Measurements from ENCODE around the gene RABEP2. TPM values are rescaled to one million over a fixed set of nuclear protein-coding genes. Genes with fewer than 3 reads are reported as not detected.

Gene RABEP2
- total and polyA plus RNA-seq, 9 of the 15 experiments (the other 6 are each of a cell fraction or from before 2014, with no cell fraction given), result 0.15 to 13.4 (median 3.5) TPM

GRCh38 chr16:28879261-28879840 is 45.7 kb downstream of the RABEP2 start (continued):
- no peak for TF ChIP-seq ZZZ3 (IDR thresholded peaks at IDR 0.05)
- TF ChIP-seq SUPT5H (IDR thresholded peaks at IDR 0.05), result 0 out of 2 replicates have a peak, but pooled peaks have one; percentile 65

- H3K79me2 ChIP-seq (ENCODE audit: control insufficient read depth, insufficient read depth, low read length), result peaks cover 9% of the 10 kb centered on the region
- peaks cover 11 to 71% of the 10 kb centered on the region in 2 experiments; a peak in 4 of 5 replicates for H3K4me1 ChIP-seq (replicated peaks in 1 of 2; ENCODE audit: control insufficient read depth in 2 of 2, insufficient read depth in 2 of 2, low read length in 2 of 2)
- intact Hi-C loops (cut with micrococcal nuclease) (no loop called here), in situ Hi-C loops (cut with MboI) (no loop called here)
- DNase-seq (ENCODE audit: extremely low read depth in 1 of 4, low spot score in 3 of 4) (peak in 1 of 4 experiments; percentile 16), FAIRE-seq (no peak), ATAC-seq (no peak)
- peak within 1 kb of the TSS; percentile 84 for H3K4me2 ChIP-seq (ENCODE audit: insufficient read depth, low read length)
- POLR2A ChIA-PET, result interaction anchor here (0.6 to 2.1 kb wide), 5 partner anchors 9 to 67 kb away, joined by 3 to 6 read pairs (median 3); partner anchors contain the start of gene SH2B1
- H3K36me3 ChIP-seq (ENCODE audit: control insufficient read depth, insufficient read depth, low read length), result peaks cover 15% of the 10 kb centered on the region; the same call in 1 of the 3 replicates
- peak within 1 kb of the TSS; percentile 70 to 89 for H3K9ac ChIP-seq (ENCODE audit: insufficient read depth in 1 of 2, low read depth in 2 of 2, low read length in 2 of 2)
- peak within 1 kb of the TSS; percentile 61; the same call in 1 of the 3 replicates for H3K27ac ChIP-seq (ENCODE audit: extremely low read depth, low read depth, low read length)
- no peaks in the 10 kb centered on the region for H3K9me1 ChIP-seq (ENCODE audit: control insufficient read depth, insufficient read depth, low read length)
- WGBS (ENCODE audit: insufficient coverage, low coverage, missing lambda C conversion rate), result 56% methylated on average over 17 of the region's 25 CpGs
- CTCF ChIA-PET (ENCODE audit: low intra/inter-chr PET ratio), result no interaction called here
- H4K20me1 ChIP-seq (replicated peaks; ENCODE audit: control insufficient read depth, insufficient read depth, low read length), result no peaks in the 10 kb centered on the region
- BruUV-seq (replicated peaks), result no TSS peak
- H2AFZ ChIP-seq (ENCODE audit: low read depth, low read length), result peak within 1 kb of the TSS; percentile 93
- H3K4me3 ChIP-seq, result peak within 1 kb of the TSS; percentile 82
- H3K9me3 ChIP-seq (replicated peaks; ENCODE audit: control insufficient read depth, insufficient read depth, low read depth, low read length), result no peaks in the 10 kb centered on the region
- TF ChIP-seq POLR2G (IDR thresholded peaks at IDR 0.05; ENCODE audit: low read depth, low read length), result peak; percentile 33; the same call in 1 of the 2 replicates
- TF ChIP-seq, protein P1, sequence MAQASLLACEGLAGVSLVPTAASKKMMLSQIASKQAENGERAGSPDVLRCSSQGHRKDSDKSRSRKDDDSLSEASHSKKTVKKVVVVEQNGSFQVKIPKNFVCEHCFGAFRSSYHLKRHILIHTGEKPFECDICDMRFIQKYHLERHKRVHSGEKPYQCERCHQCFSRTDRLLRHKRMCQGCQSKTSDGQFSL (CRISPR knock-in tag; IDR thresholded peaks at IDR 0.05), result no peak
- TF ChIP-seq, protein P1 (tag; IDR thresholded peaks at IDR 0.05), result 0 out of 4 replicates have a peak, but pooled peaks of 1 of the 2 experiments have one; percentile 18
- no peak for TF ChIP-seq ZBED1 (IDR thresholded peaks at IDR 0.05)
- no peak for TF ChIP-seq MXD1 (CRISPR knock-in tag; IDR thresholded peaks at IDR 0.05; ENCODE audit: borderline replicate concordance, poor library complexity, severe bottlenecking)
- 0 out of 2 replicates have a peak, but pooled peaks have one; percentile 1 for TF ChIP-seq POLR2AphosphoS2 (IDR thresholded peaks at IDR 0.05; ENCODE audit: low read length)
- TF ChIP-seq SUPT5H (IDR thresholded peaks at IDR 0.05), result 0 out of 2 replicates have a peak, but pooled peaks have one; percentile 11
- H3K27me3 ChIP-seq (ENCODE audit: control insufficient read depth in 2 of 2, insufficient read depth in 2 of 2, low read length in 2 of 2), result no peaks in the 10 kb centered on the region; a peak in 1 of 5 replicates
These were observed 46.7 kb downstream of the RABEP2 start, which contains the start of gene ATP2A1 for GRCh38 chr16:28878083-28878926. TSS of gene ATP2A1 (plus strand) at chr16:28878488. CDS start at chr16:28878672, 184 bp downstream.
